ENCODE data around the gene LARGE1. TPM values are rescaled to one million over a fixed set of nuclear protein-coding genes. Genes with fewer than 3 reads are reported as not detected.

The LARGE1 gene
- total RNA-seq, 1 experiment from 2014 or later: 5.8 TPM

- H3K27me3 ChIP-seq (replicated peaks; ENCODE audit: control insufficient read depth, insufficient read depth, low read length): no peaks in the 10 kb centered on the region
- Mint-ChIP-seq H3K4me1 (ENCODE audit: low read depth, unreplicated experiment) (peaks cover 12% of the 10 kb centered on the region), H3K27ac (ENCODE audit: unreplicated experiment) (no peak overlapping the region), H3K27me3 (ENCODE audit: insufficient read depth, unreplicated experiment) (no peaks in the 10 kb centered on the region), H3K9me3 (ENCODE audit: unreplicated experiment) (no peaks in the 10 kb centered on the region), H3K4me3 (ENCODE audit: unreplicated experiment) (no peak overlapping the region), H3K36me3 (ENCODE audit: insufficient read depth, unreplicated experiment) (no peaks in the 10 kb centered on the region)
- peaks cover 6% of the 10 kb centered on the region for H3K4me1 ChIP-seq
- no peak for DNase-seq
- H3K36me3 ChIP-seq (ENCODE audit: control insufficient read depth, insufficient read depth, low read length): no peaks in the 10 kb centered on the region
- no peak overlapping the region for H3K4me3 ChIP-seq (ENCODE audit: low read depth, low read length)
- ChIA-PET POLR2A (no interaction called here), CTCF (no interaction called here)
- BruUV-seq (replicated peaks): no TSS peak
- intact Hi-C loops (cut with micrococcal nuclease; ENCODE audit: unreplicated experiment): no loop called here
- no peaks in the 10 kb centered on the region for H3K9me3 ChIP-seq
- no peak for TF ChIP-seq CTCF (IDR thresholded peaks at IDR 0.05; ENCODE audit: insufficient read depth in 1 of 2, low read depth in 1 of 2, low read length in 1 of 2, severe bottlenecking in 1 of 2, unreplicated experiment in 1 of 2)
Measured at GRCh38 chr22:33888821-33889220, 31.5 kb downstream of the LARGE1 start.

GRCh38 chr22:33887173-33887572 lies 33.1 kb downstream of the LARGE1 start:
- CTCF ChIA-PET: no interaction called here

GRCh38 chr22:33886696-33887095 lies 33.6 kb downstream of the LARGE1 start:
- no peaks in the 10 kb centered on the region for H3K36me3 ChIP-seq (ENCODE audit: control insufficient read depth, insufficient read depth, low read length)
- Mint-ChIP-seq H3K27me3 (ENCODE audit: insufficient read depth, unreplicated experiment) (no peaks in the 10 kb centered on the region), H3K9me3 (ENCODE audit: unreplicated experiment) (no peaks in the 10 kb centered on the region), H3K27ac (ENCODE audit: unreplicated experiment) (no peak overlapping the region), H3K36me3 (ENCODE audit: insufficient read depth, unreplicated experiment) (no peaks in the 10 kb centered on the region), H3K4me1 (ENCODE audit: low read depth, unreplicated experiment) (peaks cover 7% of the 10 kb centered on the region), H3K4me3 (ENCODE audit: unreplicated experiment) (no peak overlapping the region)
- BruUV-seq (replicated peaks): no TSS peak
- no peaks in the 10 kb centered on the region for H3K4me1 ChIP-seq
- no peaks in the 10 kb centered on the region for H3K9me3 ChIP-seq
- intact Hi-C loops (cut with micrococcal nuclease; ENCODE audit: unreplicated experiment): no loop called here
- TF ChIP-seq CTCF (IDR thresholded peaks at IDR 0.05; ENCODE audit: insufficient read depth in 1 of 2, low read depth in 1 of 2, low read length in 1 of 2, severe bottlenecking in 1 of 2, unreplicated experiment in 1 of 2): no peak
- ChIA-PET POLR2A (no interaction called here), CTCF (no interaction called here)
- H3K27me3 ChIP-seq (replicated peaks; ENCODE audit: control insufficient read depth, insufficient read depth, low read length): no peaks in the 10 kb centered on the region
- H3K4me3 ChIP-seq (ENCODE audit: low read depth, low read length): no peak overlapping the region
- DNase-seq: no peak

More at GRCh38 chr22:33887173-33887572, 33.1 kb downstream of the LARGE1 start:
- H3K9me3 ChIP-seq: no peaks in the 10 kb centered on the region
- no peaks in the 10 kb centered on the region for H3K36me3 ChIP-seq (ENCODE audit: control insufficient read depth, insufficient read depth, low read length)
- H3K4me1 Mint-ChIP-seq (ENCODE audit: low read depth, unreplicated experiment): peaks cover 7% of the 10 kb centered on the region
- no peak overlapping the region for H3K27ac Mint-ChIP-seq (ENCODE audit: unreplicated experiment)
- no peak for TF ChIP-seq CTCF (IDR thresholded peaks at IDR 0.05; ENCODE audit: insufficient read depth in 1 of 2, low read depth in 1 of 2, low read length in 1 of 2, severe bottlenecking in 1 of 2, unreplicated experiment in 1 of 2)
- no peak overlapping the region for H3K4me3 ChIP-seq (ENCODE audit: low read depth, low read length)
- POLR2A ChIA-PET: no interaction called here
- no peaks in the 10 kb centered on the region for H3K36me3 Mint-ChIP-seq (ENCODE audit: insufficient read depth, unreplicated experiment)
- DNase-seq: no peak
- H3K4me3 Mint-ChIP-seq (ENCODE audit: unreplicated experiment): no peak overlapping the region
- no peaks in the 10 kb centered on the region for H3K27me3 ChIP-seq (replicated peaks; ENCODE audit: control insufficient read depth, insufficient read depth, low read length)
- H3K9me3 Mint-ChIP-seq (ENCODE audit: unreplicated experiment): no peaks in the 10 kb centered on the region
- no TSS peak for BruUV-seq (replicated peaks)
- intact Hi-C loops (cut with micrococcal nuclease; ENCODE audit: unreplicated experiment): no loop called here
- H3K4me1 ChIP-seq: no peaks in the 10 kb centered on the region
- no peaks in the 10 kb centered on the region for H3K27me3 Mint-ChIP-seq (ENCODE audit: insufficient read depth, unreplicated experiment)
